ENCODE measurements around the gene LEFTY2. TPM values are rescaled to one million over a fixed set of nuclear protein-coding genes. Genes with fewer than 3 reads are reported as not detected.
"Not testable (repeated sequence)": the region's sequence is repeated elsewhere in the genome, so short reads cannot be mapped to it uniquely, and the experiment has no call there.

Gene LEFTY2
- total RNA-seq, 1 donor from 2014 or later: 144 TPM

DNA sequence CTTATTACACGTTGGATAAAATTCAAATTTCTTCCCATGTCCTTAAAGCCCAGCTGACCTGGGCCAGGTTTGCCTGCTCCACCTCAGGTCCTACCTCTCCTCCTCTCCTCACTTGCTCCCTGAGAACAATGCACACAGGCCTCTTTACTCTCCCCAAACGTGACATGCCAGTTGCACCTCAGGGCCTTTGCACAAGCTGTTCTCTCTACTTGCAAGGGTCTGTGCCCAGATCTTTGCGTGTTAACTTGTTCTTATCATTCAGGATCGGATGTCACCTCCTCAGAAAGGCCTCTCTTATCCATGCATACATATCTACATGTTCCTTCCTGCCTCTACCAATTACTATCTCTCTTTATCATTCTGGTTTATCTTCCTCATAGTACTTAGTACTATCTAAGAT, 37.4 kb downstream of the LEFTY2 start:
- no peak for DNase-seq (ENCODE audit: low spot score)

DNA sequence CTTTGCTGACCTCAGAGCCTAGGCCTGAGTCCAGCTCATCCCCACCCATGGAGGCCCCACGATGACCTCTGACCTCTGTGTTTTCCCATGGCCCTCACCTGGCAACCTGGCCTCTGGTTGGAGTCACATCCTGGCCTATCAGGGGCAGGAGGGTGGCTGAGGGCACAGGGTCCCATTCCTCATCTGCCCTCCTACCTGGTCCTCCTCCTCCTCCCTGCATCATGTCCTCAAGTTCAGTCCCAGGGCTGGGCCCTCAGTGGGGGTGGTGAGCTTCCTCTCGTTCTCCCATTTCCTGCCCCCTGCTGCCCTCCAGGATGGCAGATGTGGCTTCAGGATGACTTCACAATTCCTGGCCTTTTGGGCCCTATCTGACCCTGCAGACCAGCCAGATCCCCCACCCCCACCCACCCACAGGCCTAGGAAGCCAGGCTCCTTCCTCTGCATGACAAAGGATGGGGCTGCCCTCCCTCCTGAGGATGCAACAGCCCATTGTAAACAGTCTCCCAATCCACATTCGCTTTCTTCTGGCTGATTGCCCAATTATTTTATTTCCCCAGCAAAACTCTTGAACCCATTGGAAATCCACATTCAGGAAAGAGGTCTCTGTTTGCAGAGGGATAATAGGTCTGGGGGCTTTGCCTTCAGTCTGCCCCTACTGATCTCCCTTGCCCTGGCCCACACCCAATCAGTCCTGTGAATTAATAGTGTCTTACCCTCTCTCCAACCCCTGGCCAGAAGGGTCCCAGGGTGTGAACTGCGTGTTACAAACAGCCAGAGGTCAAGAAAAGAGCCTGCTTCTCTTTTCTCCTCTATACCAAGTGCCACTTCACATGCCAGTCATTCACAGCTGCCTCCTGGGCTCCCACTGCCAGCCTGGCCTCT, 41.7 kb downstream of the LEFTY2 start:
- no peak for DNase-seq (ENCODE audit: low spot score)

GRCh38 chr1:225897595-225898514, 43.2 kb downstream of the LEFTY2 start:
- no peak for DNase-seq (ENCODE audit: low spot score)

- no peak for DNase-seq (ENCODE audit: low spot score)
These were observed 44.0 kb downstream of the LEFTY2 start for GRCh38 chr1:225896937-225897549.

GRCh38 chr1:225896494-225896893, 44.5 kb downstream of the LEFTY2 start:
- no peak for DNase-seq (ENCODE audit: low spot score)

DNA sequence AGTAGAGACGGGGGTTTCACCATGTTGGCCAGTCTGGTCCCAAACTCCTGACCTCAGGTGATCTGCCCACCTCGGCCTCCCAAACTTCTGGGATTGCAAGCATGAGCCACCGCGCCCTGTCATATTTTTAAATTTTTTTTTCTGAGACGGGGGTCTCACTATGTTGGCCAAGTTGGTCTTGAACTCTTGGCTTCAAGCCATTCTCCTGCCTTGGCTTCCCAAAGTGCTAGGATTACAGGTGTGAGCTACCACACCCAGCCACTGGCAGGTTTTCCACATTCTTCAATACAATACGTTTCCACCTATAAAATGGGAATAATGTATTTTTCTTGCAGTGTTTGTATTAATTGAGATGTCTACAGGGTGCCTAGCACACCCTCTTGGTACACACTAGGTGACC, 48.7 kb downstream of the LEFTY2 start:
- no peak for DNase-seq (ENCODE audit: low spot score)

DNA sequence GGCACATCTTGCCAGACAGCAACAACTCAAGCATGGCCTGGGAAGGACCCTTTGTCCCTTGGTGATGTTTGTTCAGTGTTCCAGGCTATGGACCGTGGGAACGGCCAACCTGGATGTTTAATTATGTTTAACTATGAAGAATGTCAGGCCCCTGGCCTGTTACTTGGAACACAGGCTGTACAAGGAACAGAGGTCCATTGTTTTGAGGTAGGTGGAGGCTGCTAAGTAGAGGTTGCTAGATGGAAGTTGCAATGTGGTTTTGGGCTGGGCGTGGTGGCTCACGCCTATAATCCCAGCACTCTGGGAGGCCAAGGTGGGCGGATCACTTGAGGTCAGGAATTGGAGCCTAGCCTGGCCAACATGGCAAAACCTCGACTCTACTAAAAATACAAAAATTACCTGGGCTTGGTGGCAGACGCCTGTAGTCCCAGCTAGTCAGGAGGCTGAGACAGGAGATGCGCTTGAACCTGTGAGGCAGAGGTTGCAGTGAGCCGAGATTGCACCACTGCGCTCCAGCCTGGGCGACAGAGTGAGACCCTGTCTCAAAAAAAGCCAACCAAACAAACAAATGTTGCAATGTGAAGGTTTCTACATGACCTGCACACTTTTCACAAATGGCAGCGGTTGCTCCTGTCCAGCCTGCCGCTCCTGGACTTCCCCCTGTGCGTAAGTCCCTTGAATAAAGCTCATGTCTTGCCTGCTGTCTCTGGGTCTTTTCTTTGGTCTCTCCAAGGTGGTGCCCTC, 49.6 kb downstream of the LEFTY2 start:
- no peak for DNase-seq (ENCODE audit: low spot score)

GRCh38 chr1:225890346-225891228, 50.4 kb downstream of the LEFTY2 start:
- DNase-seq (ENCODE audit: low spot score): no peak

DNA sequence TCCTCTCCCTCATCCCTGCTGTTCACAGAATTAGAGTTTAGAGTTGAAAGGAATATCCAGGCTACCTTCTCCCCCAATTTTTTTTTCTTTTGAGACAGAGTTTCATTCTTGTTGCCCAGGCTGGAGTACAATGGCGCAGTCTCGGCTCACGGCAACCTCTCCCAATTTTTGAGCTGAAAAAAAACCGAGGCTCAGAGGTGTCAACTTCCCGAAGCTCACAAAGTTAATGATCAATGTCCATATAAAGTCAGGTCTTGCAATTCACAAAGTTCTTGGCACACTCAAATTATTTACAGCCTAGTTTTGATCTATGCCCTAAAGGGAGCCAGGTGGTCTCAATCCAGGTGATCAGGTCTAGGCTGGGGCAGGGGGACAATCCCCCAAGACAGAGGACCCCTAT, 51.3 kb downstream of the LEFTY2 start:
- no peak for DNase-seq (ENCODE audit: low spot score)

GRCh38 chr1:225888898-225889601, 52.0 kb downstream of the LEFTY2 start, which contains the start of gene LEFTY1:
Gene LEFTY1, minus strand, starts transcription at chr1:225889146. Its CDS starts 80 bp downstream, at chr1:225889066.
- DNase-seq (ENCODE audit: low spot score): peak; percentile 29

GRCh38 chr1:225888289-225888897, 52.6 kb downstream of the LEFTY2 start:
- DNase-seq (ENCODE audit: low spot score): no peak

DNA sequence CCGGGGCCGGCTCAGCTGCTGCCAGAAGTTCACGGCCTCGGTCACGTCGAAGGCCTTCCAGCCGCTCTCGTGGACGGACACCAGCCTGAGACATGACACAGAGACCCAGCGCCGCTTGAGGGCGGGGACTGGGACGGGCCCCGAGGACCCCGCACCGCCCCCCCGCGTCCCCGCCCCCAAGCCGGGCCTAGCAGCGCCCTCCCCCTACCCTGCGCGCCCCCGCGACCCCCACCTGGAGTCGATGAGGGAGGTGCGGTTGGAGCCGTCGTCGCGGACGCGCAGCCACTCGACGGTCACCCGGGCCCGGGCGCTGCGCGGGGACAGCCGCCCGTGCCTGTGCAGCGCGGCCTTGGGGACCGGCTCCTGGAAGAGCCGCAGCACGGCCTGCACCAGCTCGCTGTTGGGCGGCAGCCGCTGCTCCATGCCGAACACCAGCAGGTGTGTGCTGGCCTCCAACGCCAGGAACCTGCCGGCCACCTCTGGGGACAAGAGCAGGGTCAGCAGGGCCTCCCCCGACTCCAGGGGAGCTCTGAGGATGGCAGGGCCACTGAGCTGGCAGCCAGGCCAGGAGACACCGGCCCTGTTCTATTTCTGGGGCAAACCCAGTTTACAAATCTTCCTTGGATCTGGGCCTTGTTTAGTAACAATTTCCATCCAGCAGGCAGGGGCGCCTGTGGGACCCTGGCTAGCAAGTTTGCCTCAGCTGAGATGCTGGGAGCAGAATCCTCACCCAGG, 53.3 kb downstream of the LEFTY2 start:
- not testable (repeated sequence) for DNase-seq (ENCODE audit: low spot score)

- no peak for DNase-seq (ENCODE audit: low spot score)
These were observed 54.0 kb downstream of the LEFTY2 start for GRCh38 chr1:225887030-225887314.

Other genes starting within 250 kb of the LEFTY2 start
- gene SRP9, start 163.4 kb downstream of the LEFTY2 start, total RNA-seq (ENCODE audit: insufficient read depth, low replicate concordance): 226 TPM
- 16.9 TPM for gene EPHX1, start 131.1 kb downstream of the LEFTY2 start, total RNA-seq (ENCODE audit: insufficient read depth, low replicate concordance)
- gene TMEM63A, start 58.8 kb downstream of the LEFTY2 start, total RNA-seq (ENCODE audit: insufficient read depth, low replicate concordance): 15.9 TPM
- 2.4 TPM for gene LEFTY1, start 52.1 kb downstream of the LEFTY2 start, total RNA-seq (ENCODE audit: insufficient read depth, low replicate concordance)
- 23.1 TPM for gene PYCR2, start 17.0 kb downstream of the LEFTY2 start, total RNA-seq (ENCODE audit: insufficient read depth, low replicate concordance)
- gene SDE2, start 58.1 kb upstream of the LEFTY2 start, total RNA-seq (ENCODE audit: insufficient read depth, low replicate concordance): 40.4 TPM
- 232 TPM for gene H3-3A, start 121.5 kb upstream of the LEFTY2 start, total RNA-seq (ENCODE audit: insufficient read depth, low replicate concordance)
- 79.2 TPM for gene ACBD3, start 245.5 kb upstream of the LEFTY2 start, total RNA-seq (ENCODE audit: insufficient read depth, low replicate concordance)